Measurements from ENCODE around the gene LACTB. TPM values are rescaled to one million over a fixed set of nuclear protein-coding genes. Genes with fewer than 3 reads are reported as not detected.

The LACTB gene, protein sequence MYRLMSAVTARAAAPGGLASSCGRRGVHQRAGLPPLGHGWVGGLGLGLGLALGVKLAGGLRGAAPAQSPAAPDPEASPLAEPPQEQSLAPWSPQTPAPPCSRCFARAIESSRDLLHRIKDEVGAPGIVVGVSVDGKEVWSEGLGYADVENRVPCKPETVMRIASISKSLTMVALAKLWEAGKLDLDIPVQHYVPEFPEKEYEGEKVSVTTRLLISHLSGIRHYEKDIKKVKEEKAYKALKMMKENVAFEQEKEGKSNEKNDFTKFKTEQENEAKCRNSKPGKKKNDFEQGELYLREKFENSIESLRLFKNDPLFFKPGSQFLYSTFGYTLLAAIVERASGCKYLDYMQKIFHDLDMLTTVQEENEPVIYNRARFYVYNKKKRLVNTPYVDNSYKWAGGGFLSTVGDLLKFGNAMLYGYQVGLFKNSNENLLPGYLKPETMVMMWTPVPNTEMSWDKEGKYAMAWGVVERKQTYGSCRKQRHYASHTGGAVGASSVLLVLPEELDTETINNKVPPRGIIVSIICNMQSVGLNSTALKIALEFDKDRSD
- 10 to 100 TPM in 3 of 4 donors, 1 to 10 TPM in 1; 9.5 to 20.1 (median 18.9) TPM for polyA plus RNA-seq (ENCODE audit: insufficient read length in 4 of 4)

DNA sequence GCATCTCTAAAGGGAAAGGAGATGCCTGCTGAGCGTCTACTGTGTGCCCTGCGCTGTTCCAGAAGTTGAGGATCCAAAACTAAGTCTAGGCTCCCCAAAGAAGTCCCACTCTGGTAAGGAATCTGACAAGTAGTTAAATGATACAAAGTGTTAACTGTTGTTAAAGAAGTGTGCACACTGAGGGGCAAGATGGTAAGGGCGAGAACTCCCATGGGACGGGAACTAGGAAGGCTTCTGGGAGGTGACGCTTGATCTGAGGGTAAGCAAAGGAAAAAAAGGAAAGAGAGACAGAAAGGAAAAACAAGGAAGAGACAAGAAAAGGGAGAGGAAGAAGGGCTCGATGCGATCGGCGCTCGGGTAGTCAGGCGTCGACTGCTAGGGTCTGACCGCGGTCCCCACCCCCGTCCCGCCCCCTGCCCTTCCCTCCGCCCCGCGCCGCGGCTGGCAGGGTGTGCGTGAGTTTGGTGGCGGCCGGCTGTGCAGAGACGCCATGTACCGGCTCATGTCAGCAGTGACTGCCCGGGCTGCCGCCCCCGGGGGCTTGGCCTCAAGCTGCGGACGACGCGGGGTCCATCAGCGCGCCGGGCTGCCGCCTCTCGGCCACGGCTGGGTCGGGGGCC, at the start of gene LACTB:
Gene LACTB (plus strand): TSS at position 480 of the 620 bp plus-strand sequence. CDS start 11 bp downstream, at position 491.
- DNase-seq (ENCODE audit: low read depth in 4 of 4, low spot score in 3 of 4): peak; percentile 57 to 82 (median 79)

DNA sequence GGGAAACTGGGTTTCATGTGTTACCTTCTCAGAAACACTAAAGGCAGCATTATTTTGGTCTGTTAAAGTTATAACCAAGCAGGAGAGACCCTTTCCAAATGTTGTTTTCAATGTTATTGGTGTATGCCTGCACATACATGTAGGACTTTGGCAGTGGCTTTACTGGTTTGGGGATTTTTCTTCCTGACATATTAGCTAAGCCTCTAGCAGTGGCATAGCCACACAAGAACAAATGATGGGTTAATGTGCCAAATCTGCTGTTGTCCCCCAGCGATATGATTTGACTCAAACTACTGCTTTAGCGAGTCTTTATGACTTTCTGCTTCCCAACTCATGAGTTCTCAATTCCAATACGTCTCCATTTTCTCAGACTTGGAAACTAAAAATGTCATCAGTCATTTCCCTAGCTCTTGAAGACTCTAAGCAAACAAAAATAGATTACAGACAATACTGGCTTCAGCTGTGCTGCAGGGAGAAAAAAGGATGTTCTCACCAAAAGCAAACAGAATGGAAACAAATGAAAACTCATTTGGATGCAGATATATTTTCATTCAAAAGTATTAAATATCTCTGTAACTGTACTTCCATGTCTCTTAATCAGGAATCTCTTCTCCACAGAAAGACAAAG, 49.5 kb upstream of the LACTB start:
- no peak for DNase-seq (ENCODE audit: low read depth in 4 of 4, low spot score in 3 of 4)

DNA sequence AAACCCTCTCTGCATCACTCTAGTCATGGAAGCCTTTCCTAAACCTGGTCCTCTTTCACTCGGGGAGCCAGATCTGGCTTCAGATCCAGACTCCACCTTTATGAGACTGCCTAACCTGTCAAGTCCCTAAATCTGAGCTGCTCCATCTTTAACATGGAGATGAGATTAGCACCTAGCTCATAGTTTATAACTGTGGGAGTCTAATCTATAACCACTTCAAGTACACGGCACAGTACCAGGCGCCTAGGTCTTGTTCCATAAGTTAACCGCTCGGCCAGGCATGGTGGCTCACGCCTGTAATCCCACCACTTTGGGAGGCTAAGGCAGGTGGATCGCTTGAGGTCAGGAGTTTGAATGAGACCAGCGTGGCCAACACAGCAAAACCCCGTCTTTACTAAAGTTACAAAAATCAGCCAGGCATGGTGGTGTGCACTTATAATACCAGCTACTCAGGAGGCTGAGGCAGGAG, 48.8 kb upstream of the LACTB start:
- DNase-seq (ENCODE audit: low read depth in 4 of 4, low spot score in 3 of 4): no peak

DNA sequence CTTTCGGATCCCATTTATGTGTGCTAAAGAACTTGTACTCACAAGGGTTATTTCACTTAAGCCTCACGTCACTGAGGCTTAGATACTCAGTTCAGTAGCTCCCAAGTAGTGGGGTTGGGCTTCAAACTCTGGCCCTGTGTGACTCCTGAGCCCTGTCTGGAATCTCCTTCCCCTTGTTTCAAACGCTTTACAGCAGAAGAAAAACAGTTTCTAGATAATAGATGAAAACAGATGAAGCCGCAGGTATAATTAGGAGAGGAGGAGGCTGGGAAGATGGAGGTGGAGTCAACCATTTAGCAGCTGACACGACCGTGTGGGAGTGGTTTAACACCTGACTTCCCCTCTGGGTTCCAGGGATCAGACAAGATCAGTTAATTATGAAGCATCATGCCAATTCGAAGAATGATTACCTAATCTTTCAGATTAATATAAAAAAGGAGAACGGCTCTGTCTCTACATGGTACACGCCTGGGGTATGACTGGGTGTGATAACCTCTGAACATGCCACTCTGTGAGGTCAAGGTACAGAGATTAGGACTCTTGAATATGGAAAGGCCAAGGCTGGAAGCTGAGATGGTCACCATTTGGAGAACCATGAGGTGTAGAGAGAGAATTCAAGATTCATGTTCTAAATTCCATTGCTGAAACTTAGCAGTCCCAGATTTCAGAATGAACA, 48.0 kb upstream of the LACTB start:
- no peak for DNase-seq (ENCODE audit: low read depth in 4 of 4, low spot score in 3 of 4)

DNA sequence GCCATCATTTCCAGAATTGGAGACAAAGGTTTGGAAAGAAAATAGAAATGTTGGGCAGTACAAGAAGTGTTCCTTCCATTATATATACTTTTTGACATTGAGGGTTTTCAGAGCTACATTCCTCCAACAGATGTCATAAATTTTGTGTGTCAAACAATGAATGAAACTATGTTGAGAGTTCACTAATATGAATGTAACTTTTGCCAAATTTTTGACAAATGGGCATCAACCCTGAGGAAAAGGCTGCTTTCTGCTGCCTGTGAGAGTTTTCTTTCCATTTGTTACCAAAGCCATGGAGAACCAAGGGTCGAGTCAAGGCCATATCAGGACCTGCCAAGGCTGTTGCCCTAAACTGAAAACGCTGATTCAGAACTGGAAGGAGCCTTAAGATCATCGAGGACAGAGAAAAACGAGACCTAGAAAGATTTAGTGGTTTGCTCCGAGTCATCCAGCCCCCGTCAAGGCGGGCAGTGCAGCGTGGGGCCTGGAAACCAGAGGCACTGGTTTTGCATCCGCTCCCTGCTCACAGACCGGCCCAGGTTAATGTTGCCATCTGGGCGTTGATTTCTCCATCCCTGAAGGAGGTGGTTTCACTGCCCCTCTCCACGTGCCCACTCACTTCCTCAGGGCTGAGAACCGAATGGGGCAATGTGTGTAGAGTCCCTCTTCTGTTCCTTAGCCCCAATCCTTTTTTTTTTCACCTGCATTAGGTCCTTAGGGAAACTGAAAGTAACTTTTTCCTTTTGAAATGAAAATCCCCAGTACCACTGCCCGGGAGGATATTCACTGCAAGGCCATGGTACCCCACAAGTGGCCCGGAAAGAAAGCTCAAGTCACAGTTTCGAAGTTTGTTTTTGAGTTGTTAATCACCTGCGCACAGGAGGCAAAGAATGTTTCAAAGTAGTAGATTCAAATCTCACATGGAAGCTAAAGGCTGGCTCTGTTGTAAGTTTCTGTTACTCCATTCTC, 46.4 kb upstream of the LACTB start:
- DNase-seq (ENCODE audit: low read depth in 4 of 4, low spot score in 3 of 4): no peak

DNA sequence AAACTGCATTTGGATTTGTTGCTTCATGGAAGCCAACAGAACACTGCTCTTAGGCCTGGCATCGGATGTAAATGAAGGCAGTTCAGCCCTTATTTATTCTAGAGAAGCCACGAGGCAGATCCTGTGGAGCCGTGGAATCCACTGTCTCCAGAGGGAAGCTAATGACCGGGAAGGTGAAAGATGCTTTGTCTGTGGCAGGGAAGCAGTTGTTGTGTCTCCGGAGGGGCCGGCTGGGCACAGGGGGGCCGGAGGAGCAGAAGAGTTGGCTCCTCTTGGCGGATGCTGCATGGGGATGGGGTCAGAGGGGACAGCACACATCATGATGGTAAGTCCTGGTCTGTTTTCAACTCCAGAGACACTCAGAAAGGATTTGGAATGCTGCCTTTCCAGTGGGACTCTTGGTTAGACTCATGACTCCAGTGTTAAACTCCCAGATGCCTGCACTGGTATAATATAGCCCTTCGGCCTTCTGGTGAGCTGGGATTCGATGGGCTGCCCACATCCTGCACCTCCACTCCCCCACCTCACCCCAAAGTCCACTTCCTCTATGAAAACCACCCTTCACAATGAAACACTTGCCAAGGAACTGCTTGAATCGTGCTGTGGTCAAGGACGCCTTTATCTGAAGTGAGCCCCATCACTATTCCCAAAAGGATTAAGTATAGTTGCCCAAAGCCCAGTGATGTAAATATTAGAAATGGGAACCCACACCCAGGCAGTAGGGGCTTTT, 45.5 kb upstream of the LACTB start:
- no peak for DNase-seq (ENCODE audit: low read depth in 4 of 4, low spot score in 3 of 4)

DNA sequence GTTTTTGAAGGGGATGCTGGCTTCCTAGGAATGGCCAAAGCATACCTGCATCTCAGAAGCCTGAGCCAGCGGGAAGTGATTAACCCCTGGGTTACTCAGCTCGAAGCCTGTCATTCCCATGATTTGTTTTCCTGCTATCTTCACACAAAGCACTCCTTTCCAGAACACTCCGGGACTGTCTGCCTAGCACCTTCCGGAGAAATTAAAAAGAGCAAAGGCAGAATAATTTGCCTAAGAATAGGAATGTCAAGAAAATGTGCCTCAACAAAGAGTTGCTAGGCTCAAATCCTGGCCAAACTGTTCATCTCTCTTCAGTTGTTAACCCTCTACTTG, 45.0 kb upstream of the LACTB start:
- DNase-seq (ENCODE audit: low read depth in 4 of 4, low spot score in 3 of 4): no peak

DNA sequence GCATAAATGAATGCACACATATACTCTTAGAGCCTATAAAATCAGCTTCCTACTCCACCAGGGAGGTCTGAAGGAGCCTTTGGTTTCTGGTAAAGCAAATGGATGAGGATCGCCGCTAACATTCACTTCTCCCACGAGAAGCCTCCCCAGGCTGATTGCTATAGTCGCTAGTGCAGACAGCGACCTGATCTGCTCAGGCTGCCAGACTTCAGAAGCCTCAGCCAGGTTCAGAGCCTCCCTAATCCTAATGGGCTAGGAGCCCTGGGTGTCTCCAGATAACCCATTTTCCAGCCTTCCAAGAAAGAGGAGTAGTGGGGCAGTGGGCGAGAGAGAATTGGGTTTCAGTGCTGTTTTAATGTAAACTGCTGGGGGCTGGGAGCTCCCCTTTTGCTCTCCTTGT, 43.7 kb upstream of the LACTB start:
- DNase-seq (ENCODE audit: low read depth in 4 of 4, low spot score in 3 of 4): no peak

DNA sequence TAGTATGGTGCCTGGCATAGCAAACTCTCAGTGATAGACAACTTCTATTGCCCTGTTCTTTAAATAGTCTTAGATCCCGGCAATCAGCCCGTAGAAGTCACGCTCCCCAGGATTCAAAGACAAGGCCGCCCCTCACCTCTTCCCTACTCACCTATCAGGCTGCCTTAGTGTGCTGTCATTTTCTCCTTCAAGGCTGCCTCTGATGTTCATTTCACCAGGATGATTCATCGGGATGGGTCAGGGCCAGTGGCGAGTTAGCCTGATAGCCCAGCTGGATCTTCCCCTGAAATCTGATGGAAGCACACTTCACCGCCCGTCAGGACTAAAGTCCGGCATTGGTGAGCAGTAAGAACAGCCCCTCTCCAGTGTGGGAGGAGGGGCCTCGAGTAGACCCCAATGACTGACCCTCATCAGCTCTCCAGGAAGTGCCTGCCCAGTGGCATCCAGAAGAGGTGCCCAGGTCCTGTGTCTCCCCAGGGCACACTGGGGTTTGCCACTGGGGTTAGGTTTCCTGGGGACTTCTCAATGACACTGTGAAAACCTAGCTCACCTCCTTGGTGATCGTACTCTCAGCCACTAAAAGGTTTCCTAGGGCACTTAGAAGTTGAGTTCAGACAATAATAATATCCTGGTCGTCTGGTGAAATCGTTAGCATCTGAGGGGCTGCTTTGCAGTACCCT, 41.6 kb upstream of the LACTB start:
- no peak for DNase-seq (ENCODE audit: low read depth in 4 of 4, low spot score in 3 of 4)

DNA sequence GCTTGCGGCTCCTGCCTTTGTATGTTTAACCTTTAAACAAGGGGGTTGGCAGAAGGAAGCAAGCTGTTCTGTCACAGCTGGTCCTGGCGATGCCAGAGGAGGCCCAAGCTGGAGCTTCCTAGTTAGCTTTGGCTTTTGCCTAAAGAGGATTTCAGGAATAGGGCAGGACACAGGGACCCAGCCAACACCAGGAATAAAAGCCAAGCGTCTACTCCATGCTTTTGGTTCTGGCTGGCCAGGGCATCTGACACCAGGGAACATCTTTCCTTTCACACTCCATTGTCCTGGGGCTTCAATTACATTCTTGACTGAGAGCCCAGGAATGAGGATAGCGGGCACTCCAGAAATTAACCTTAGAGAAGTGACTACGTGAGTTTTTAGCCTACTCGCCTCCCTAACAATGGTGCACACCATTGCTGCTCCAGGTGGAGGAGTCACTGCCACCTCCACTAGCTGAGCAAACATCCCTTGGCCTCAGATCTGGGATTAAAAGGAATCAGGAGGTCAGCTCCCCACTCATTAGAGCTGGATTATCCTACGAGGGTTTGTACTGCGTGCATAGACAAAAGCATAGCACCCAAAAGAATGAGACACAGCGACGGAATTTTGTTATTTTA, 40.9 kb upstream of the LACTB start:
- no peak for DNase-seq (ENCODE audit: low read depth in 4 of 4, low spot score in 3 of 4)

DNA sequence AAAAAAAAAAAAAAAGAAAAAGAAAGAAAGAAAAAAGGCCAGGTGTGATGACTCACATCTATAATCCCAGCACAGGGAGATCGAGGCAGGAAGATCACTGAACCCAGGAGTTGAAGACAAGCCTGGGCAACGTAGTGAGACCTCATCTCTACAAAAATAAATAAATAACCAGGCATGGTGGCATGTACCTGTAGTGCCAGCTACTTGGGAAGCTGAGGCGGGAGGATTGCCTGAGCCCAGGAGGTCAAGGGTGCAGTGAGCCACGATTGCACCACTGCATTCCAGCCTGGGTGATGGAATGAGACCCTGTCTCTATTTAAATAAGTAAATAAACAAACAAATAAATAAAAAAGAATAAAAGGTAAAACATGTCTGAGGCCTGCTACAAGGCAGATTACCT, 39.3 kb upstream of the LACTB start:
- no peak for DNase-seq (ENCODE audit: low read depth in 4 of 4, low spot score in 3 of 4)

DNA sequence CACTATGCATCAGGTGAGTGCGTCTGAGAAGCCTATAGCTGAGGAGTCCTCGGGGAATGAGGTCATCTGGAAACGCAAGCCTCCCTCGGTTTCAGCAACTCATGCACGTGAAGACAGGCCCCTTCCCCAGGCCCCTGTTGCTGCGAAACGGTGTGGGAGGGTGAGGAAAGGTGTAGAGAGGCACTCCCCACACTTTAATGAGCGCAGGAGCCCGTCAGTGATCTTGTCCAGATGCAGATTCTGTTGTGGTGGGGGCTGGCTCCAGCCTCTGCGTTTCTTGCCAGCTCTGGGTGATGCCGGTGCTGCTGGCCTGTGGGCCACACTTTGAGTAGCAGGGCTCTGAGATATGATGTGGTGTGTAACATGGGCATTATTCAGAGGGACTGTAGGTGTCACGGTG, 38.6 kb upstream of the LACTB start:
- no peak for DNase-seq (ENCODE audit: low read depth in 4 of 4, low spot score in 3 of 4)

DNA sequence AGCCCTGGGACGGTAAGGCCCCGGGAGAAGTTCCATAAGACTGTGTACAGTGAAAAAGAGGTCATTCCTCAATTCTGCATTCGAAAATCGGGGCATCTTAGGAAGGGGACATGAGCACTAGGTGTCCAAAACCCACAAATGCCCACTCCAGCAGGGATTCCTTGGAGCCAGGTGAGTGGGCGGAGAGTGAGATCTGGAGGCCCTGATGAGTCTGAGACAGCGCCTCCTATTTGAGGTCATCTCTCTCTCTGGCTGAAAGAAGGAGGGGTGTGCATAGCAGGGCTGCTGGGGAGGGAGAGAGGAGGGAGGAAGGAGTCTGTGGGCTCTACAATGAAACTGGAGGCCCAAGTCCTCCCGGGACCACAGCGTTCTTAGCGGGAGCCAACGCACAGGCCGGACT, 38.1 kb upstream of the LACTB start:
- DNase-seq (ENCODE audit: low read depth in 4 of 4, low spot score in 3 of 4): no peak

DNA sequence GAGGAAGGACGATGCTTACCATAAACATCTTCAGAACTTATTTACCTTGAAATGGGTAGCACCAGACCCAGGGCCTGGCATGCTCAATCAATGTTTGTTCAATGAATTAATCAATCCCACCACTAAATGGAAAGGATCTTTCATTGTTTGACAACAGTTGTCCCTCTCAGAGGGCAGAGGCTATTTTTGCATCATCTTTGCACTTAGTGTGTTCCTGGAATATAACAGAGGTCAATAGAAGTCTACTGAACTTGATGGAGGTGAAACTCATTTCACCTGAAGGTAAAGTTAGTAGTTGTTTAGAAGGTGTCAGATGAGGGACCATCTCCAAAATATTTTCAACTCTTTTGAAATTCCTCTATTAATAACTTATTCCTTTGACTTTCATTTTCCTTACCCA, 36.9 kb upstream of the LACTB start:
- DNase-seq (ENCODE audit: low read depth in 4 of 4, low spot score in 3 of 4): no peak

DNA sequence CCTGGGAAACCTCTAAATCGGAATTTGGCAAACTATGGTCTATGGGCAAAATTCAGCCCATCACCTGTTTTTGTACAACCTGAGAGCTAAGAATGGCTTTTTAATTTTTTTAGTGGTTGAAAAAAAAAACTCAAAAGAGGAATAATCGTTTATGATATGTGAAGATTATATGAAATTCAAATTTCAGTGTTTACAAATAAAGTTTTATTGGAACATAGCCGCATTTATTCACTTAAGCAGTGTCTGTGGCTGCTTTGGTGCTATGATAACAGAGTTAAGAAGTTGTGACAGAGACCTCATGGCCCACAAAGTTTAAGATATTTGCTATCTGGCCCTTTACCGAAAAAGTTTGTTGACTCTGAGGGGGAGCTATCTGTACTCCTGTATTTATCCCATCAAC, 36.4 kb upstream of the LACTB start:
- DNase-seq (ENCODE audit: low read depth in 4 of 4, low spot score in 3 of 4): no peak

DNA sequence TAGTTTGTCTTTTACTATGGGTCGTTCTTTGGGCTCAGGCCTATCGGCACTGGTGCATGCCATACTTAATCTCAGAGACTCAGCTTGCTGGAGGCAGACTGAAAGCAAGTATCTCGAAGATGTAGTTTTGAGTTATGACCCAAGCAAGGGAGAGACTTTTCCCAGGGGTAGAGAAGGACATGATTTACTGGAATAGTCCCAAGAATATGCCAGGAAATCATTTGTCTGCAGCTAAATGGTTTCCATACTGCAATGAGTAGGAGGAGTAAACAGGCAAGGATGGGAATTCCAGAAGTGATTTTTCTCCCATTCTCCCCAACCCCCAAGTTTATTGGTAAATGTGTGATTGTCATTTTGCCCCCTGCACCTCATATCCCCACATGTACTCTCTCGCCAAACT, 35.4 kb upstream of the LACTB start:
- no peak for DNase-seq (ENCODE audit: low read depth in 4 of 4, low spot score in 3 of 4)

DNA sequence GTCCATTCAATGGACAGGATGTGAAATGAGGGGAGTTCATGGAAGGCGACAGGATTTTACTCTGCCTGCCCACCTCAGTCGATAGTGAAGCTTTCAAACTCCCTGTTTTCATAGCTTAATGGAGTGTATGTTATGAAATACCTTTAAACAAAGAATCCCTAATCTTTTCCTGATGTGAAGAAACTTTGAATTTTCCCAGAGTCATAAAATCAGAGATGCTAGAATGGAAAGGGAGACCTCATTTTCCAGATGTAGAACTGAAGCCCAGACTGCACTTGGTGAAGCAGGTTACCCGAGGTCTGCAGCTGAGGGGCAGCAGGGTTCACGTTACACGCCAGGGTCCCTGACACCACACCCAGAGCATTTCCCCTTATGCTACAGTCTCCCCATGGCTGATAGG, 34.7 kb upstream of the LACTB start:
- no peak for DNase-seq (ENCODE audit: low read depth in 4 of 4, low spot score in 3 of 4)

All from left renal pelvis (tissue), 4 donors.